Measurements from ENCODE around the gene KLHL33.

KLHL33 gene

DNA sequence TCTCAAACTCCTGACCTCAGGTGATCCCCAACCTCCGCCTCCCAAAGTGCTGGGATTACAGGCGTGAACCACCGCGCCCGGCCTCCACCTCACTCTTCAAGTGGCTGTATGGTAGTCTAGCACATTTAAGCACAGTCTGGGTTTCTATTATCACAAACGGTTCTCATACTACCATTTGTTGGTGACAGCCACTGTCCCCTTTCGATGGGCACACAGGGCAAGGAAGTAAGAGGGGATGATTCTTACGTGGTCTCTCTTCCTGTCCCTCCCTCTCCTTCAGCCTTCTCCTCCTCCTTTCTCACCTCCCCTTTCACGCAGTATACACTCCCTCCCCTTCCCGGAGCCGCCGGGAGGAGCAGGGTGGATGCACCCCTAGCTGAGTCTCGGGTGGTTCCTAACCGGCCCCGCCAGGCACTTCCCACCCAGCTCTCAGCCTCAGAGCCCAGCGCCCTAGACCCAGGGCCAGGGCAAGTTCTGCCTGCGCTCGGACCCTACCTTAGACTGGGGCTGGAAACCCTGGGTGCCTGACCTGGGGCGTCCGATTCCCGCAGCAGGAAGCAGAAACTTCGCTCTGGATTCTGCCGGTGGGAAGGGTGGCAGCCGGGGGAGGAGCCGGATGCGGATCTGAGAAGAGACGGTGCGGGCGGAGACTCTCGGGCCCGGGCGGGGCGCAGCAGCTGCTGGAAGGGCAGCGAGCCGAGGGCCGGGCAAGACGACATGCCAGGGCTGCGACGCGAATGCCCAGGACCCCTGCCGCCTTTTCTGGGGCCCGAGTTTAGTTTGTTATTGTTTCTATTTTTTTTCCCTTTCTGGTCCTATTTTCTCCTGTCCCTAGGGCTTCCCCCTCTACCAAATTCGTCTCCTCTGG is 22.9 kb downstream of the KLHL33 start, which contains the start of gene TEP1:
TEP1 (minus strand) TSS at position 626 of the 868 bp plus-strand sequence. CDS start 5,062 bp downstream, outside the sequence.
- peak in 1 of 2 experiments; percentile 14 for DNase-seq

DNA sequence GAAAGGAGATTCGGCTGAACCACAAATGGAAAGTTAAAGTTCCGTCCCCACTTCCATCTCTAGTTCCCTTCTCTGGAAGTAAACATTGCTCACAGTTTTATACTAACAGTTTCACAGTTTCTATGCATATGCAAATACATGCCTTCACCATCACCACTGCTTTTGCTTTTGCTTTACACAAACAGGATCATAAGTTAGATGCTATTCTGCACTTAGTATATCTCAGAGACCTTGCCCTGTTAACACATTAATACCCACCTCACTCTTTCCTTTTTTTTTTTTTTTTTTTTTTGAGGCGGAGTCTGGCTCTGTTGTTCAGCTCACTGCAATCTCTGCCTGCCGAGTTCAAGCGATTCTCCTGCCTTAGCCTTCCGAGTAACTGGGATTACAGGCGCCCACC is 23.6 kb downstream of the KLHL33 start:
- no peak for DNase-seq

DNA sequence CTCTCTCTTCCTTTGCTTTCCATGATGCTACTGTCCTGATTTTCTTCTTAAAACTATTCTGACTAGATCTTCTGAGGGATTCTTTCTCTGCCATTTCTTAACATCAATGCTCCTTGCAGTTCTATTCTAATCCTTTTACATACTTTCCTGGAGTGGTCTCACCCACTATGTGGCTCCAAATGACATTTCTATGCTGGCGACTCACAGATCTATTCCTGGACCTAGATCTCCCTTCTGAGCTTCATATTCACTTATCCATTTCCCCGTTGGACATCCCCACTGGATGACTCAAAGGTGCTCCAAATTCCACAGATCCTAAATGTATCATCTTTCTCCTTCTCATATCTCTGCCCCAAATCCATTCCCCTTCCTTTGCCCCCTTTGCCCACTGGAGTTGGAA is 26.7 kb downstream of the KLHL33 start:
- no peak for DNase-seq

DNA sequence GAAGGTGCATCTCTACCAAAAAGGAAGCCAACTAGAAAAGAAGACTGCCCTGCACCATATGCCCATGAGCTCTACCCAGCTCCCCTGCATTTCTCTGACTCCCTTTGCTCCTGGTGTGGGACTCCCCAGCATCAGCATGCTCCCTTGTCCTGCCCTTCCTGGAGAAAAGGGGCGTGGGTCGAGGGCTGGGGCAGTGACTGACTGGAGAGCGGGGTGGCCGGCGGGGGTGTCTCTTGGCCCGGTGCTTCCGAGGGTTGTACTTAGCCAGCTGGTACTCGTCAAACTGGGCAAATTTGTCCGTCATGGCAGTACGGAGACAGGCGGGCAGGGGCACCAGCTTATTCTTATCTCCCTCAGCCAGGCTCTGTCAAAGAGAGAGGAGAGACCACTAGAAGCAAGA is 32.4 kb downstream of the KLHL33 start:
- DNase-seq = no peak

DNA sequence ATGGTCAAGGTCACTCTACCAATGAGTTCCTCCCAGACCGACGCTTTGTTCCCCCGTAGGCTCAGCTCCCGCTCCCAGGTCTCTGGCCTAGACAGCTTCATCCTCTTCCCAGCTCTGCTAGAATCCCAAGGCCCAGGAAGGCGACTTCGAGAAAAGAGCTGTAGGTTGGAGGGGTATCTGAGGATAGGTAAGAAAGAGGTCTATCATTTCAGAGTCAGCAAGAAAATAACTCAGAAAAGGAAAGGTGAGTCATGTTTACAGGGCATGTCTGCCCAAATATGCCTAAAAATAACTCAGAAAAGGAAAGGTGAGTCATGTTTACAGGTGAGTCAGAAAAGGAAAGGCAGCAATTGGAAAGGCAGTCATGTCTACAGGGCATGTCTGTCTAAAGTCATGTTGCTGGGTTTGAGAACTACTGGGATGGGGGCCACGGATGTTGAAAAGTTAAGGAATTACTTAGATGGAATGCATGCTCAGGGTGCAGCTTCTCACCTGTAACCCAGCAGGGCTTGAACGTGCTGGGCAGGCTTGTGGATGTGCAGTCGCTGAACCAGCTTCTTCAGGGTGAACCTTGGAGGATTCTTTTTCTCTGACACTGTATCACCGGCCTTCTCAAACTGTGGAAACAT is 34.9 kb downstream of the KLHL33 start:
- no peak for DNase-seq

DNA sequence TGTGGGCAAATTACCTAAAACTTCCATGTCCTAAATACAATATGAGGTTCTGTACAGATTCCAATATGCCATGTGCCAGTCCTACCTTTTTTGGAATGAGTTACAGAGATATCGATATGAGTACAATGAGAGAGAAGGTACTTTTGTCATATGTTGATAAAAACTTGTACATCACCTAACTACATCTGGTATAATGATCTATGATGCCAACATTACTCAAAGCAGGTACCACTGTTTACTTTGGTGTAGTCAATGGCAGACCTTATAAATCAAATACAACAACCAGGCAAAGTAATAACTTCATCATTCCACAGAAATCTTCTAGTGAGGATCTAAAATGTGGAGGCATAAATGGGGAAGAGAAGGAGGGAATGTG is 35.4 kb downstream of the KLHL33 start:
- no peak for DNase-seq

DNA sequence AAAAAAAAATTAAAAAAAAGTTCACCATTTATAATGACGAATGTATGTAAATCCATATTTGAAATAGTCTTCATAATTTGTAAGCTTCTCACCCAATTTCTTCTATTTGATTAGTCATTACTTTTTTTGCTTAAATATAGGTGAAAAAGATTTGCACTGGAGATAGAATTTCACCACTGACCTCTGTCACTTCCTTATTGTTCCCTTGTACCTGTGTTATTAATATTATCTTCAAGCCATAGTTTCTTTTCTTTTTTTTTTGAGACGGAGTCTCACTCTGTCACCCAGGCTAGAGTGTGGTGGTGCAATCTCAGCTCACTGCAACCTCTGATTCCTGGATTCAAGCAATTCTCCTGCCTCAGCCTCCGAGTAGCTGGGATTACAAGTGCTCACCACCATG is 38.5 kb downstream of the KLHL33 start:
- no peak for DNase-seq

DNA sequence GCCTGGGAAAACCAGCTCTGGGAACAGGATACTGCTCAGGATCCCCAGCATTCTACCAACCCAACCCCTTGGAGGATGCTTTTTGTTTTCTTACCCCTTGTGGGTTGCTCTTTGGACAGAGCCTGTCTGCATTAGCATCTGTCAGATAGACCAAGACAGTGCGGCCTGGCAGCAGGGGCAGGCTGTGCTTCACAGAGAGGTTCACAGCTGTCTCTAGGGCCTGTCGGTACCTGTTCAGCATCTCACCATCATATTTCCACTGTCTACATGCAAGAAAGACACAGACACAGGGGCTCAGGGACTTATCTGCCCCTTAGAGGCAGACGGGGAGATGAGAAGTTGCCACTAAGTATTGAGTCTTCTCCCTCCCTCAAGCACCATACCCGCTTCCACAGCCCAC is 44.5 kb downstream of the KLHL33 start:
- no peak for DNase-seq

DNA sequence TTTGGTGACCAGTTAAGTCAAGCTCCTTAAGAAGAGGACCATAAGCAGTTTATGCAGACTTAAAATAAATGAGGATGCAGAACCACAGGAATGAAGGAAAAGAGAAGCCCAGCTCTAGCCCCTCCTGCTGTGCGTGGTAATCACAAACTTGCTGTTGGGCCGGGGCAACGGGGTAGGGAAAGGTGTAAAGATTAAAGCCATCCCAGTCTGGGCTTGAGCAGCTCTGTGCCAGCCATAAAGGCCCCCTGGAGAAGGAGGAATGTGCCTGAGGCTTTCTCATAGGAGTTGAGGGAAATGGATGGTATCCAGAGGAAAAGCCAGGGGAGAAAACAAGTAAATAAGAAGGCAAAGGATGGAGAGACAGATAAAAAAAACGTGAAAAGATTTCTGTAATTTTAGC is 47.8 kb downstream of the KLHL33 start:
- no peak for DNase-seq

DNA sequence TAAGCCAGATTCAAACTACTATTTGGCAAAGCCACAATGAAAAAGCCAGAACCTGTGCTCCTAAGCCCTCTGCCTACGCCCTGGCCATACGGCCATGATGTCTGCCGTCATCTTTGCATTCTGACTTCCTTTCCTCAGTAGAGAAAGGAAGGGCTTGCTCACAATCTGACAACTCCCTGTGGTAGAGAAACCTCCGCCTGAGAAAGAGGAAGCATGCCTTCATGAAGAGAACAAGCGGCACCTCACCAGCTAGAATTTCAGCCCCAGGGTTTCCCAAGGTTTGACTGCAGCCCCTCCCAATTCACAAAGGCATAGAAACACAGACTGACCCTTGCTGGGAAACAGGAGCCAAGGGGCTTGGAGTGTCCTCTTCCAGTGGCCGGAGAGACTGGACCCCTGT is 48.4 kb downstream of the KLHL33 start:
- DNase-seq = no peak

DNA sequence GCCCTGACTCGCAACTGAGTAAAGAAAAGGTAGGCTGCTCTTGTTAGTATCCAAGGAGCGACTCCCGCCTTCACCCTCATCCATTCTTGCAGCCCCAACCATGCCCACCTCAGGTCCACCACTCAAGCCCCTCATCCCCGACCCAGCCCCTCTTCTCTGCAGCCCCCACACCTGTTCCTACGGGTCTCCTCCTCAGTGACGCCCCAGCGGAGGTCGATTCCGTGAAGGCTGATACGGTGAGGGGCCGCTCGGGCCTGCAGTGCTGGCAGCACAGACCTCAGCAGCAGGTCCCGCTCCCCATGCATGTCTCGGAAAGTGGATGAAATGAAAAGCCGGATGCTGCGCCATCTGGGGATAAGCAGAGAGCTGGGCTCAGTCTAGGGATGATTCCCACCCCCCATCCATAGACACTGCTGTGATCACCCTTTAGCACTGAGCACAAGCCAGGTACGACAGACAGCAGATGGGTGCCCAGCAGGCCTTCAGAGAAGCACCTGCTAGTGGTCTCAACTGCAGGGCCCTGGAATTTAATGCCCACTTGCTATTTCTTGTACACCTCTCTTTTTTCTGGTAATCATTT is 49.6 kb downstream of the KLHL33 start:
- DNase-seq = peak; percentile 66 to 80

DNA sequence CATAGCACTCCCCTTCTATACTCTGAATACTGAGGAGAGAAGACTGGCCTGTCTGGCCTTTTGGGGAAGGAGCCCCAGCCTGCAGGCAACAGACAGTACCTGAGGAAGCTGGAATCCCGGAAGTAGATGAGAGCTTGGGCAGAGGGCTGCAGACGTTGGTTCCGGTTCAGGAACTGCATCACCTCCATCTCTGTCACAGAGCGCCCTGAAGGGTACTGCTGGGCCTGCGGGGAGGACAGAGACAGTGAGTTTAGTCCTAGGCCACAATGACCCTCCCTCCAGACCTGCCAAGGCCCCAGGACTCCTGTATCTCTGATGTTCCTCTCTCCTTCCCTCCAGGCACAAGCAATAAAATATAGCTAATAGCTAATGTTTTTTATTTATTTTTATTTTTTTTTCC is 51.1 kb downstream of the KLHL33 start:
- no peak for DNase-seq

DNA sequence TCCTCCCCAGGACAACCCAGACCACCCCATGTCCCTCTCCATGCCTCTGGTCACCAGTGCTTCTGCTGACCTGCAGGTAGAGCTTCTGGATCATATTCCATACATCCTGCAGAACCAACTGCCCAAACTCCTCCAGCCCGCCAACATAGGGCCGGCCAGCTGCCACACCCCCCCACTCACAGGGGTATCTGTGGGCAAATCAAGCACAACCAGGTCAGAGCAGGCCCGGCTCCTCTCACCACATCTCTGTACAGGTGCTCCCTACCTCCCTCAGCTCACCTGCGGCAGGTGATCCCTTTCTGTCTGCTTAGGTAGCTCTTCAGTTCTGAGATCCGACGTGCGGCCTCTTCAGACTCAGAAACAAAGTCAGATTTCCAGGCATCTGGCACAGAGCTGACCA is 51.6 kb downstream of the KLHL33 start:
- DNase-seq = no peak

DNA sequence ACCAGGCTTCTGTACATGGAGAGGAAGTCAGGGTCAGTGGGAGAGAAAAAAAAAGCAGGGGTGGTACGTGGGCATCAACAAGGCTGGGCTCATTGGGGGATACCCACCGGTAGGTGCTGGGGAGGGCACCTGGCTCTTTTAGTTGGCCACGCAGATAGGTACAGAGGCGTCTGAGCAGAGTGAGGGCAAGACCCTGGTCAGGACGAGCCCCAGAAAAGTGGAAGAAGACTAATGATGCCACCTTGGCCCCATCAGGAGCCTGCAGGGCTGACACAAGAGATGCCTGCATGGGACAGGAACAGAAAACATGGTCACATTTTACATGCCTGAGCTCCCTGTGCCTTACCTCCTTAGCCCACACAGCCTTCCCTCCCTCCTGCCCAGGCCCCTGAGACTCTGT is 52.3 kb downstream of the KLHL33 start:
- DNase-seq = no peak

DNA sequence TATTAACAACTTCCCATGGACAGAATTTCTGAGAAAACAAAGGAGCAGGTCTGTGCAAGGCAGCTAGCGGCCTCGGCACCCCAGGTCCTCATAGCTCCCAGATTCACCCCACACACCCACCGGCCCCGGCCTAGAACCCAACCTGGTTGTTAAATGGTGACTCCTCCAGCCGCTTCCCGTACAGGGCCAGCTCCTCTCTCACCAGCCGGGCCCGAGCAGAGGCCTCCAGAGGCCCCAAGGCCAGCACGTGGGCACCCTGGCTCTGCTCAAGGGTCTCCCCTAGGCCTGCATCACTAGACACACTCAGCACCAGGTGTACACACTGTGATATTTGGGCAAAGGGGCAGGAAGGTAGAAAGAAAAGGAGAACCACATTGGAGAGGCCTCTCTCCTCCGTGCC is 52.9 kb downstream of the KLHL33 start:
- DNase-seq = no peak

DNA sequence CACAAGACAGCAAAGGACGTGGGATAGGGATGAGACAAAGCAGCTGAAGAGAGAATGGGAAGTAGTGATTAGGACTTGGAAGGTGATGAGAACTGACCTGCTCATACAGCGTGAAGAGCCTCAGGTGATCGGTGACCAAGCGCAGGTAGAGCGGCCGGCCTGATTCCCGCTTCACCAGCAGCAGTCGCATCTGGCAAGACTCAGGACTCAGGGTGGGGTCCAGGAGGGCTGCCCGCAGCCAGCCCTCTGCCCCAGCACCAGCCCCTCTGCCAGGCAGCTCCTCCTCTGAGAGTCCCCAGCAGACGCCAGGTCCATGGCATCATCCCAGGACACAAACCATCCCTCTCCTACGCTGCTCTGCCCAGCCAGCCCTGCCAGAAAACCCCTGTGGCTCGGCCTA is 53.4 kb downstream of the KLHL33 start:
- DNase-seq = no peak

DNA sequence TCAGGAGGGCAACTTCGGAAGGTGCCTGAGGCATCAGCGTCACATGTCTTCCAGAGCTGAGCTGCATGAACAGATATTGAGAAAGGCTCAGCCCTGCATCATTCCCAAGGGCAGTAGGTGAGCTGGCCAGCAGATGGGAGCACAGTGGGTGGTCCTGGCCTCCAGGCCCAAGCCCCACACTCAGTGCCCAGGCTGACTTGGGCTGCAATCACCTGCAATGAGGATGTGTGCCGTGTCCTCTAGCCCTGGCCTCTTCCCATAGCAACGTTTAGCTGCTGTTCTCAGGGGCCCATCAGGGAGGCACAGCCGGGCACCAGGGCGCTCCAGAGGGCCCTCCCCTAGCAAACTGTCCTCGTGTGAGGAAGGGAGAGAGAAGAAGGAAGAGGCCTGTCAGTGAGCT is 54.6 kb downstream of the KLHL33 start:
- no peak for DNase-seq

DNA sequence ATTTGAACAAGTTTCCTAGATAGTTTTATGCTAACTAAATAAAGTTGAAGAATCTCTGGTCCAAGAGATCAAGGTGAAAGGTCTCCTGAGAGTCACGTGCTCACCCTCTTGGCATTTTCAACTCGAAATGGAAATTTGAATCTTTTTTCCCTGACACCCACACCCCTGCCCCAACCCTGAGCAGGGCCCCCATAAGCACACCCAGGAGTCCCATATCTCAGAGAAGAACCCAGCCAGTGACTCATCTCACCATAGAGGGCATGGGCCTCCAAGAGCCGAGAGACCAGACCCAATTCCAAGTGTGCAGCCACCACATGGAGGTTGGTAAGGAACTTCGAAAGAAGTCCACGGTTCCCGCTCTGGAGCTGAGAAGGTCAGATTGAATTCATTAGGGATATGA is 55.3 kb downstream of the KLHL33 start:
- no peak for DNase-seq

DNA sequence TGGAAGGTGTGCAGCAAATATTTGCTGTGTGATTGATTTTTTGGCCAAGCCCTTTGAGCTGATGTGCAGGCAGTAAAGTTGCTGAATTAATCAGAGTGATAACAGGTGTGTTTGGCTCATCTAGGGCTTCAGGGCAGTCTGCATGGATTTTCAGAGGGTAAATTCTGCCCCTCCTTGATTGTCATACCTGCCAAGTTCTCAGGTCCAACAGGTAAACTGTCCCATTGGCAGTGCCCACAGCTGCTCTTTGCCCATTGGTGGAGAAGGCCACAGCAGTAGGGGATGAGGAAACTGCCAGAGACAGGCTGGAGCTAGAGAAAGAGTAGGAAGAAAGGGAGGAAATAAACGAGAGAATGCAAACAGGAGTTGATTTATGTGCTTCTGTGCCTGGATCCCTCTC is 56.2 kb downstream of the KLHL33 start:
- DNase-seq = no peak

DNA sequence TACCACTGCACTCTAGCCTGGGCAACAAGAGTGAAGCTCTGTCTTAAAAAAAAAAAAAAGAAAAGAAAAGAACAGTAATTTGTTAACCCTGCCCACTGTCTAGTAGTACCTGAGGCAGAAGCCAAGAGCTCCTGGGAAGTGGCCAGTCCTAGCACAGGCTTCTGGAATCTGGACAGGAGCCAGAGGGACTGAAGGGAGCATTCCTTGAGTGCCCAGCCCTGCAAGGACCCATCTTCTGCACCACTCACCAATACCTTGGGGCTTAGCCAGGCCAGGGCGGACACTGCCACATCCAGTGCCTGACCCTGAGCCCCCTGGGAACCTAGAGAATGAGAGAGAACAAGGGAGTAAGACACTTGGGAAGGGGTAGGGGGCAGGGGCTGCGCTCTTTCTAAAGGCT is 58.8 kb downstream of the KLHL33 start:
- DNase-seq = no peak

DNA sequence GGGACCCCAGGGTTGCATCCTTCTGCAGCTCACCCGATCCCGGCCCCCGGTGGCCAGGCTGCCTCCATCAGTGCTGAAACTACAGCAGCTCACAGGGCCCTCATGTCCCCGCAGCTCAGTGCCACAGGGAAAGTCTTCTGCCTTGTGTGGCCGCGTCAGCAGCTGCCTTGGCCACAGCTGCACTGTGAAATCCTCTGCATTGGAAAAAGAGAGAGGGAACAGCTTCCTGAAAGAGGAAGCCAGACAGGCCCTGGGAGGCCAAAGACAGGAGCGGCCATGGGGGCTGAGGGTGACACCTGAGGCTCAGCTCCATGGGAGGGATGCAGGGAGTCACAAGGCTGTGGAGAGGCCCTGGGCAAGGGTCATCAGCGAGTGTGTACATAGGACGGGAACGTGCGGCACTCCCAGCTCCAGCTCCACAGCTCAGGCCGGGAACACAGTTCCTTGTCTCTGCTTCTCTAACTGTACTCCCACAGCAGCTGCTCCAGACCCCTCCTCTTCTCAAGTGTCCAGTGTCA is 59.8 kb downstream of the KLHL33 start:
- DNase-seq = no peak

All from cerebellar nuclear complex (tissue), 1 donor.